Neuron (in vitro differentiated cells): ENCODE results near the gene VEGFC.
A peak's percentile ranks its signal among the peaks of the same experiment; 100 is the strongest.

Source experiments
- H2AFZ ChIP-seq: one replicate; pipeline ENCODE4 v1.6.1; 2013; ENCODE audit warnings: low read depth, mild to moderate bottlenecking, inconsistent platforms, low read length, moderate library complexity
- H3K27me3 ChIP-seq: one replicate; pipeline ENCODE4 v1.6.1; 2013; ENCODE audit warnings: low read length; ENCODE audit not compliant: insufficient read depth
- H3K36me3 ChIP-seq: one replicate; pipeline ENCODE4 v1.6.1; 2013; ENCODE audit warnings: low read length; ENCODE audit not compliant: insufficient read depth
- H3K4me1 ChIP-seq: one replicate; pipeline ENCODE4 v1.6.1; 2013; ENCODE audit warnings: low read length; ENCODE audit not compliant: insufficient read depth
- H3K4me3 ChIP-seq: 2 replicates; pipeline ENCODE4 v1.5.1; 2013; ENCODE audit warnings: mild to moderate bottlenecking, low read length, moderate library complexity
- H3K9me3 ChIP-seq: one replicate; pipeline ENCODE4 v1.6.1; 2013; ENCODE audit warnings: low read length

Gene VEGFC

DNA sequence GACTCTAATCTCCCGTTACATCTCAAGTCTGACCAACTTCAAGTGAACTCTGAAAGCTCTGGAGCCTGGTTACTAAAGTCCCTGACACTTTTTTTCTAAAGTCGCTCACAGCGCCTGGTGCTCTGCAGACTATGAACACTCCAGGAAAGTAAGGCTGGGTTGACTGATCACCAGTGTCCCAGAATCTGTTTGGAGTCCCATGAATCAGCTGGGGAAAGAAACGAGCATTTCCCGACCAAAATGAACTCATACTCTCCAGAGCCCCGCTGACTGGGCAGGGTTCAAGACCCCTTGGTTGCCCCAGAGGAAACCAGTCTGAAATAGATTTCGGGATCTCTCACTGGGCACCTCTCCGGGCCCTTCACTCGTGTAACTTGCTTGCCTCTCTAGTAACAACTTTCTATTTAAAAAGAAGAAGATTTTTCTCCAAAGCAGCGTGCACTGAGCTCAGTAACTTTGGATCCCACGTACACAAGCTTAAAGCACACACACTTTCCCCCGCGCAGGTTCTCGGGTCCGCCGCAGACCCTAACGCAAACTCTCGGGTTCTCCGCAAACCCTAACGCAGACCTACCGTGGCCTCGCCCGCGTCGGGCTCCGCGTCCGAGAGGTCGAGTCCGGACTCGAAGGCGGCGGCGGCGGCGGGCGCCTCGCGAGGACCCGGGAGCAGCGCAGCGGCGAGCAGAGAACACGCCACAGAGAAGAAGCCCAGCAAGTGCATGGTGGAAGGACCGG lies 964 bp downstream of the VEGFC start:
- no peaks in the 10 kb centered on the region for H3K9me3 ChIP-seq
- H3K27me3 ChIP-seq, result no peaks in the 10 kb centered on the region
- H3K4me3 ChIP-seq, result peak overlapping the region; percentile 63
- no peaks in the 10 kb centered on the region for H3K4me1 ChIP-seq
- no peaks in the 10 kb centered on the region for H3K36me3 ChIP-seq
- peak overlapping the region; percentile 96 for H2AFZ ChIP-seq

DNA sequence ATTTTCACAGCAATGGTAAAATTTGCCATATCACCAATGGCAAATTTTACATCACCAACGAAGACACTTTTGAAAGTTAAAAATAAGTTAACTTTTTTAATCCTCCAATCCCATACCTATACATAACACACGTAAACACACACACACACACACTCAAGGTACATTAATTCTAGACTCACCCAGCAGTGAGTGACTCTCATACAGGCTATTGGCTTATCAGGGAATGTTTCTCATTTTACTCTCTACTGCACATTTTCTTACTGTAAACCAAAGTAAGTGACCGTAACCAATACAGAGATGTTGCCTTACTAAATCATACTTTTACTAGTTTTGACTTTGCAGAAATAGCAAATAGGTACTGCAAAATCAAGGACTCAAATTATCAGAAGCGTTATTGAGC lies 2.3 kb downstream of the VEGFC start:
- H3K4me3 ChIP-seq, result no peak overlapping the region
- no peaks in the 10 kb centered on the region for H3K36me3 ChIP-seq
- no peaks in the 10 kb centered on the region for H3K9me3 ChIP-seq
- H2AFZ ChIP-seq, result no peak overlapping the region
- no peaks in the 10 kb centered on the region for H3K27me3 ChIP-seq
- H3K4me1 ChIP-seq, result no peaks in the 10 kb centered on the region

DNA sequence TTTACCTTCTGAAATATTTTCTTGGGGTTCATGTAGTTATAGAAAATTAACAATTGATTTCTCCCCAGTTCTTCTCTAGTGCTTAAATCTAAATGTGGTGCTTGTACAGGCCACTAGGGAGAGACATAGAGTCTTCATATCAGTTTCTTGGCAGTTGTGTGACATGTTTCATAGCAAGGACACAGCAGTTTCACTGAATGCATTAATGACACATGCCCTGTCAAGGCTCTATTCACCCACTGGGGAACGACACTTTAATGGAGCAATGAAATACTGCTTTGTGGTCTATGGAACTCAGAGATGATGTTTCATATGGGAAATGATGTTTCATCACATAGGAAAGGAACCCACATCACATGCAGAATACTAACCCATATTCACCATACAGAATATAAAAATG lies 2.8 kb downstream of the VEGFC start:
- no peaks in the 10 kb centered on the region for H3K4me1 ChIP-seq
- no peak overlapping the region for H3K4me3 ChIP-seq

DNA sequence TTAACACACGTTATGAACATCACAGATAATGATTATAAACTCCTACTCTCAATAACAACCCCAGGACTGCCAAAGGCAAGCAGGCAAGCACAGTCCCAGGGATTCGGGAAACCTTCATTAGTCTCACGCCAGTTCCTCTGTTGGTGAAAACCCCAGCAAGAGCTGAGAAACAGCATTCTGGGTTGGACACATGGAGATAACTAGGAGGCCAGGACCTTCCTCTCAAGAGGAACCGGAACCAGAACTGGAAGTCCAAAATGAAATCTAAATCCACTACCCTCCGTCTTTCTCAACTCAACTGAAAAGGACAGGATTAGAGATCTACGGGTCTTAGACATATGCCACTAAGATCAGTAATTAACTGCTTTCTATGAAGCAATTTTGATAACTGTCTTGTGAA lies 3.8 kb downstream of the VEGFC start:
- H3K4me1 ChIP-seq, result no peaks in the 10 kb centered on the region
- no peak overlapping the region for H3K4me3 ChIP-seq
- no peaks in the 10 kb centered on the region for H3K27me3 ChIP-seq
- H3K36me3 ChIP-seq, result no peaks in the 10 kb centered on the region
- H2AFZ ChIP-seq, result no peak overlapping the region
- H3K9me3 ChIP-seq, result no peaks in the 10 kb centered on the region

More for the DNA sequence above, 2.8 kb downstream of the VEGFC start:
- no peaks in the 10 kb centered on the region for H3K9me3 ChIP-seq
- no peaks in the 10 kb centered on the region for H3K36me3 ChIP-seq
- no peak overlapping the region for H2AFZ ChIP-seq
- no peaks in the 10 kb centered on the region for H3K27me3 ChIP-seq

DNA sequence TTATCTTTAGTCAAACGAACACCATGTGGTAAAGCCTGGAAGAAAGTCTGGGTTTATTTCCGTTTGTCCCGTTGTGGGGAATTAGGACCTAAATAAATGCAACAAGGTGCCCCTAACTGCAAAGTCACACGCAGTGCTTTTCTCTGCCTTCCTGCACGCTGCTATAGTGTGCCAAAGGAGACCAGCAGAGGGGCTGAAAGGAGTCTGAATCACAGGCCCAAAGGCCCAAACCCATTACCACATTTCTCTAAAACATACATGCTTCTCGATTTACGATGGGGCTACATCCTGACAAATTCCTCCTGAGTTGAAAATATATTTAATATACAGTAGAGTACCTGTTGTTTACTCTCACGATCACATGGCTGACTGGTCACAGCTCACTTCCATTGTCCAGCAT lies 4.5 kb downstream of the VEGFC start:
- Histone ChIP-seq H3K4me3 (no peak overlapping the region), H2AFZ (no peak overlapping the region), H3K9me3 (no peaks in the 10 kb centered on the region), H3K36me3 (no peaks in the 10 kb centered on the region), H3K27me3 (no peaks in the 10 kb centered on the region), H3K4me1 (no peaks in the 10 kb centered on the region)

DNA sequence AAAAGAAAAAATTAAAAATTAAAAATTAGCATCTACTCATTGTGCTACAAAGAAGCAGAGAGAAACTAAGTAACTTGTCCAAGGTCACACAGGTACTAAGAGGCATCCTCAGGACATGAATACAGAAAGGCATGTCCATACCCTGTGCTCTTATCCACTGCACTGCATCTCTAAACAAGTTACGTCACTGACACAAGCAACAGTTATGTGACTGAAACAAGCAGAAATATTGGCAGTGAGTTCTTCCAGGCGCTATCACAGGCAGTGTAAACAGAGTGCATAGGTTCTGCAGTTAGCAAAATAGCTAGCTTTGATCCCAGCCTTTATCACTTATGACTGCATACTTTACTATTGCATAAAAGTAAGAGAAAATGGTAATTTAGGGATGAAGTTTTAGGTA lies 7.9 kb downstream of the VEGFC start:
- Histone ChIP-seq H2AFZ (no peak overlapping the region), H3K9me3 (no peaks in the 10 kb centered on the region), H3K4me1 (no peaks in the 10 kb centered on the region), H3K27me3 (no peaks in the 10 kb centered on the region), H3K36me3 (no peaks in the 10 kb centered on the region), H3K4me3 (no peak overlapping the region)

DNA sequence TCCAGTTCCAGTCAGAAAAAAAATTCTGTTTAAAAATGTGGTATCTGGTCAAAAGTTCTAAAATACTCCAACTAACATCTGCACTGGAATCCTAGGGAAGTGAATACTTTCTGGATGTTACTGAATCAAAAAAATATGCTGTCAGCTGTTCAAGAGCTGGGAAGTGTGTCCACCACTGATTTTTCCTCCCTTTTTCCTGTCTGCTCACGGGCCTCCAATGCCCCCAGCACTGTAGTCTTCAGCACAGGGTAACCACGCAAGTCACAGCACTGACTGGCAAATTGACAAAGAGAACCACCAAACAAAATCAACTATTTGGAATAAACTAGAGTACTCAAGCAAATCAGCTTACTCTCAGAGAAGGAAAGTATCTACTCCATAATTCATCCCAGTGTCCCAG lies 9.9 kb downstream of the VEGFC start:
- no peaks in the 10 kb centered on the region for H3K4me1 ChIP-seq
- H3K4me3 ChIP-seq, result no peak overlapping the region

DNA sequence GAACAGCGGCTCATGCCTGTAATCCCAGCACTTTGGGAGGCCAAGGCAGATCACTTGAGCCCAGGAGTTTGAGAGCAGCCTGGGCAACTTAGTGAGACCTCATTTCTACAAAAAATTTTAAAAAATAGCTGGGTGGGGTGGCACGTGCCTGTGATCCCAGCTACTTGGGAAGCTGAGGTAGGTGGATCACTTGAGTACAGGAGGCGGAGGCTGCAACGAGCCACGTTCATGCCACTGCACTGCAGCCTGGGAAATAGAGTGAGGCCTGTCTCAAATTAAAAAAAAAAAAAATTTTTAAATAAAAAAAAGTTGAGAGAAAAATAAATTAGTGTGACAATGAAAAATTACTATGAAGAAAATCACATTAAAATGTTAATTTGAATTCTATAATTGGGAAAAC lies 10.5 kb downstream of the VEGFC start:
- Histone ChIP-seq H3K4me3 (no peak overlapping the region), H3K36me3 (no peaks in the 10 kb centered on the region), H2AFZ (no peak overlapping the region), H3K4me1 (no peaks in the 10 kb centered on the region), H3K27me3 (no peaks in the 10 kb centered on the region), H3K9me3 (no peaks in the 10 kb centered on the region)

More for the DNA sequence above, 9.9 kb downstream of the VEGFC start:
- no peak overlapping the region for H2AFZ ChIP-seq
- no peaks in the 10 kb centered on the region for H3K9me3 ChIP-seq
- no peaks in the 10 kb centered on the region for H3K27me3 ChIP-seq
- H3K36me3 ChIP-seq, result no peaks in the 10 kb centered on the region

DNA sequence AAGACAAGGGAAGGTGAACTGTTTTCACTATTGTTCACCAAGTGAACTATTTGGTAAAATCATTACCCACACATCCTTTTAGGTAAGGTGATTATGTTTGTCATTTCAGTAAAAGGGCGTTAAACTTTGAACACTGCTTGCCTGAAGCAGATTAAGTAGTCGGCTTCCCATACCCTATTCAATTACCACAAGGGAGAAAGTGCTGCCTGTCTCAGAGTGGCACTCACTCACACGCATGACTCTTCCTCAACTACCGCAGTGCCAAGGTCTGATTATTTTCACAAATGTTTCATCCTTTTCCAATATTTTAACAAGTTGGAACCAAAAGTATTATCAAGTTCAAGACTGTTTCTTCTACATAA lies 11.0 kb downstream of the VEGFC start:
- Histone ChIP-seq H3K27me3 (no peaks in the 10 kb centered on the region), H2AFZ (no peak overlapping the region), H3K4me1 (no peaks in the 10 kb centered on the region), H3K36me3 (no peaks in the 10 kb centered on the region), H3K4me3 (no peak overlapping the region), H3K9me3 (no peaks in the 10 kb centered on the region)

DNA sequence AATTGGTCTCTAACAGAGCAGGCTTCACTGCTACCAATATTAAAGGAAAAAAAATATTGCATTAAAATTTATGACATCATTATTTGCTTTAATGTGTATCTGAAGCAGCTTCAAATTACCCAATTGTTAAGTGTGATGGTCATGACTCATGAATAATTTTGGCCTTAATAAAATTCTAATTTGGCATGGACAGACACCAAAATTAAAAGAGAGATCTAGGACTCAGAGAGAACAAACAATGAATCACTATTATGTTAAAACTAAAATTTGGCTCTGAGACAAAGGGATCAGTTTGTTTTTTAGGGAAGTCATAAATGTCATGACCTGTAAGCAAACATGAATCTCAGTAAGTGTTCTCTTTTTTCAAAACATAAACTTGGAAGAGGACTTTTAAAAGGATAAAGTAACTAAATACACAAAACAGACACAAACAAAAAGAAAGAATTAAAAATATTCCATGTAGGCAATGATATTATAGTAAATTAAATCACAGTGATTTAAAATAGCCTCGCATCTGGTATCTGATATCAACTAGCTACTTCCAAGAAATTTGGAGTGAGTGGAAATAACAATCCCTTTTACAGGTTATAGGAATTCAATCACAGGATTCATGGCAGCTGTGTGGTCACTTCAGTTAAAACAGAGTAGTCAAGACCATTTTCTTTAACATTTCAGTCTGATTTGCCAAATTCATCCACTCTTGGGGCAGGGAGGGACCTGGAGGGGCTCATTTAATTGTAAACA lies 11.6 kb downstream of the VEGFC start:
- H3K27me3 ChIP-seq, result no peaks in the 10 kb centered on the region
- H3K36me3 ChIP-seq, result no peaks in the 10 kb centered on the region
- H3K4me1 ChIP-seq, result no peaks in the 10 kb centered on the region
- no peaks in the 10 kb centered on the region for H3K9me3 ChIP-seq
- no peak overlapping the region for H2AFZ ChIP-seq
- H3K4me3 ChIP-seq, result no peak overlapping the region

DNA sequence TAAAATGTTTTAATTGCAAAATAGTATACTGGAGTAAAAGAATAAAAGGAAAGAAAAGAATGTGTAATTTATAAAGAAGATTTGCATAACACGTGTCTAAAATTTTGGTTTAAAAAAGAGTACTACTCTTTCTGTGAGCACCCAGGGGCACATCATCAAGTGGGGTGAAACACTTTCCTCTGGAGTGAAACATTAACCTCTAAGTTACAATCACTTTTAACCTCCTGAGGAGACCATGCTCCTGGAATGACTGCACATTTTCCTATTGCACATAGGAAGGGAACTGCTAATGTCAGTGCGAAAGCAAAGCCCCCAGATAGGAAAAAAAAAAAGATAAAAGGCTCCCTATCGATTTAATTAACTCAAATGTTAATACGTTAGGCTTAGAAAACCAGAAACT lies 13.3 kb downstream of the VEGFC start:
- Histone ChIP-seq H3K4me3 (no peak overlapping the region), H3K27me3 (no peaks in the 10 kb centered on the region), H3K36me3 (no peaks in the 10 kb centered on the region), H3K9me3 (no peaks in the 10 kb centered on the region), H2AFZ (no peak overlapping the region), H3K4me1 (no peaks in the 10 kb centered on the region)

DNA sequence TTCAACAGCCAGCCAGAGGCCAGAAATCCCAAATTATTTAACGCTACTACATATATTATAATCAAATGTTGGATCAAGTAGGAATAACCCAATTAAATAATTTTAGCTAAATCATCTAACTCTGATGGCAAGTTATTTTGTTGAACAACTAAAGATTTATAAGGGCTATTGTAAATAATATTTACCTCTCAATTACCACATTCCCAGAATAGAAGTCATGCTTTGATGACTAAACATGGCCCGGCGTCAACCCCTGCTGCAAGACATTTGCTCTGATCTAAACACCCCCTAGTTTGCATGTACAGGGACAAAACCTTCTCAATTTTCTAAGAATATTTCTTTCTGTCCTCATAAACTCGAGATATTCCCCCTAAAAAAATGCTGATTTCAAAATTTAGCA lies 14.2 kb downstream of the VEGFC start:
- no peaks in the 10 kb centered on the region for H3K4me1 ChIP-seq
- H3K4me3 ChIP-seq, result no peak overlapping the region
- H3K36me3 ChIP-seq, result no peaks in the 10 kb centered on the region
- no peaks in the 10 kb centered on the region for H3K9me3 ChIP-seq
- no peak overlapping the region for H2AFZ ChIP-seq
- no peaks in the 10 kb centered on the region for H3K27me3 ChIP-seq

DNA sequence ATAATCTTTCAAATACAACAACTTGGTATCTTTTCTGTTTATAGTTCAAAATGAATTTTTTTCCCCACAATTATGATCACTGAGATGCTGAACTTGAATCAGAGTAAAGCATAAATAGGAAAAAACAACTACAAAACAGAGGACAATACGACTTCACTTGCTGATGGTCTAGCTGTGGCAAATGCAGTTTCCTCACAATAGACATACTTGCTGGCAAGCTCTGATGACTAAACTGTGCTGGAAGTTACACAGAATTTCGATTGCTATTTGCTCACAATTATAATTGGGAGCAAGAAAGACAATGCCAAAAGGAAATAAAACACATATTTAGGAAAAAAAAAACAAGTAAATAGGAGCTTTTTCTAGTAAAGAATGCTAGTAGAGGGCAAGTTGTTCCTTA lies 14.7 kb downstream of the VEGFC start:
- Histone ChIP-seq H3K36me3 (no peaks in the 10 kb centered on the region), H3K4me3 (no peak overlapping the region), H2AFZ (no peak overlapping the region), H3K27me3 (no peaks in the 10 kb centered on the region), H3K9me3 (no peaks in the 10 kb centered on the region), H3K4me1 (no peaks in the 10 kb centered on the region)

DNA sequence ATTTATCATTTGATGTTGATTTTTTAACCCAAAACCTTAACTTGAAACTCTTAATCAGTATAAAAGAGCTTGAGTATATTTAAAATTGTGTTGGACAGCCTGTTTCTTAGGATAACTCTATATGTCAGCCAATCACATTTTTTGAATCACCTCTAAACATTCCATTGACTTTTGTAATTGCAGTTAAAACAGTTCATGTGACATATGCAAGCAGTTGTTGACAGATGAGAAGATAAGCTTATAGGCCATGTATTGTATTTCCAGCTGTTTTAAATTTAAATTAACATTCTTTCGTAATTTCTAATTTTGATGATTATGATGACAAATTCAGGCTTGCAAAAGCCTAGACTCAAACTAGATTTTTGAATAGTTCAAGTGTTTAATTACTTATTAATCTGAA lies 17.4 kb downstream of the VEGFC start:
- H2AFZ ChIP-seq, result no peak overlapping the region

More for the DNA sequence above, 17.4 kb downstream of the VEGFC start:
- H3K36me3 ChIP-seq, result no peaks in the 10 kb centered on the region
- no peak overlapping the region for H3K4me3 ChIP-seq
- no peaks in the 10 kb centered on the region for H3K4me1 ChIP-seq
- no peaks in the 10 kb centered on the region for H3K9me3 ChIP-seq
- no peaks in the 10 kb centered on the region for H3K27me3 ChIP-seq
